GM21515 (cell line): ENCODE results near the gene PCNX2.
A peak's percentile ranks its signal among the peaks of the same experiment; 100 is the strongest.

Source experiments
- ATAC-seq: cut with Tn5 transposase; IDR thresholded peaks from one replicate; pipeline ENCODE4 v1.9.1; 2021; ENCODE audit not compliant: unreplicated experiment

PCNX2 gene

GRCh38 chr1:232943679-232944252 lies 351.8 kb downstream of the PCNX2 start:
- peak; percentile 62 for ATAC-seq

- ATAC-seq, result no peak
Observed at GRCh38 chr1:232942413-232943294, 352.9 kb downstream of the PCNX2 start.

GRCh38 chr1:232940262-232940661 lies 355.3 kb downstream of the PCNX2 start:
- no peak for ATAC-seq

GRCh38 chr1:232939748-232940147 lies 355.8 kb downstream of the PCNX2 start:
- ATAC-seq, result no peak

- ATAC-seq, result no peak
Observed at GRCh38 chr1:232938926-232939325, 356.6 kb downstream of the PCNX2 start.

- no peak for ATAC-seq
Observed at GRCh38 chr1:232937741-232938375, 357.7 kb downstream of the PCNX2 start.

GRCh38 chr1:232936941-232937340 lies 358.6 kb downstream of the PCNX2 start:
- no peak for ATAC-seq
